SU-DHL-6 (cell line): ENCODE results near the gene DNASE1.

Experiments
- H2AFZ ChIP-seq: fragments of 200-600 bp; sonication (generic); 2 replicates; pipeline ENCODE4 v1.6.1; 2014; ENCODE audit warnings: low read depth, mild to moderate bottlenecking, moderate library complexity, mixed read lengths, antibody characterized with exemption, low read length; ENCODE audit not compliant: severe bottlenecking
- H3F3A ChIP-seq: fragments of 200-600 bp; shearing (Covaris generic); 2 replicates; pipeline ENCODE4 v1.6.0; 2016; ENCODE audit warnings: antibody characterized with exemption, mild to moderate bottlenecking; ENCODE audit not compliant: insufficient read depth
- H3K27ac ChIP-seq: fragments of 200-600 bp; sonication (generic); 2 replicates; pipeline ENCODE4 v1.5.1; 2016; ENCODE audit warnings: low read depth, mild to moderate bottlenecking, low read length, moderate library complexity, mixed read lengths
- H3K27me3 ChIP-seq: fragments of 200-600 bp; sonication (generic), shearing (Covaris generic); 2 replicates; pipeline ENCODE4 v1.6.0; 2014; ENCODE audit warnings: mild to moderate bottlenecking, low read length
- H3K36me3 ChIP-seq: fragments of 200-600 bp; sonication (generic); 2 replicates; pipeline ENCODE4 v1.6.1; 2014; ENCODE audit warnings: mild to moderate bottlenecking, low read length, mixed read lengths
- H3K4me2 ChIP-seq: fragments of 300-600, 200-600 bp; shearing (Covaris generic), sonication (generic); 2 replicates; pipeline ENCODE4 v1.6.0; 2014; ENCODE audit warnings: low read length, low read depth, mild to moderate bottlenecking; ENCODE audit not compliant: poor library complexity, severe bottlenecking
- H3K4me3 ChIP-seq: fragments of 200-600 bp; sonication (generic); 2 replicates; pipeline ENCODE4 v1.5.1; 2014; ENCODE audit warnings: antibody characterized with exemption, low read length, mild to moderate bottlenecking, mixed read lengths; ENCODE audit not compliant: insufficient read depth, poor library complexity, severe bottlenecking
- H3K79me2 ChIP-seq: fragments of 200-600 bp; sonication (generic); 2 replicates; pipeline ENCODE4 v1.6.1; 2014; ENCODE audit warnings: mild to moderate bottlenecking, low read length, moderate library complexity; ENCODE audit not compliant: insufficient read depth
- H3K9ac ChIP-seq: fragments of 200-600 bp; sonication (generic); 2 replicates; pipeline ENCODE4 v1.7.0; 2014; ENCODE audit warnings: mild to moderate bottlenecking, low read length
- H3K9me2 ChIP-seq: fragments of 200-600 bp; sonication (generic); replicated peaks from 2 replicates; pipeline ENCODE4 v1.6.1; 2014; ENCODE audit warnings: low read length; ENCODE audit not compliant: insufficient read depth
- H3K9me3 ChIP-seq: fragments of 200-600 bp; sonication (generic); 2 replicates; pipeline ENCODE4 v1.6.1; 2014; ENCODE audit warnings: low read length, mixed read lengths; ENCODE audit not compliant: insufficient read depth
- H4K20me1 ChIP-seq: fragments of 200-600 bp; sonication (generic); 2 replicates; pipeline ENCODE4 v1.6.1; 2014; ENCODE audit warnings: low read depth, mild to moderate bottlenecking, antibody characterized with exemption, low read length, moderate library complexity, mixed read lengths
- CTCF ChIP-seq: fragments of 200-600 bp; sonication (generic); IDR thresholded peaks from one replicate; pipeline ENCODE4 v1.5.1; 2017; ENCODE audit warnings: antibody characterized with exemption, mild to moderate bottlenecking, low read length, moderate library complexity; ENCODE audit not compliant: insufficient read depth, poor library complexity, severe bottlenecking
- EZH2phosphoT487 ChIP-seq: fragments of 200-600 bp; sonication (generic), shearing (Covaris generic); conservative IDR thresholded peaks from 2 replicates; pipeline ENCODE4 v1.6.1; 2018; ENCODE audit warnings: mild to moderate bottlenecking, antibody characterized with exemption, low read length, moderate library complexity, mixed read lengths

The DNASE1 gene

GRCh38 chr16:3671424-3671823 lies 16.9 kb downstream of the DNASE1 start:
- H3K36me3 ChIP-seq, result 0 out of 2 replicates have a peak, but pooled peaks cover 2% of the 10 kb centered on the region
- no peak overlapping the region for H3K4me3 ChIP-seq
- H3K79me2 ChIP-seq, result no peaks in the 10 kb centered on the region
- no peaks in the 10 kb centered on the region for H3K9me3 ChIP-seq
- no peaks in the 10 kb centered on the region for H3K9me2 ChIP-seq
- H3K9ac ChIP-seq, result no peak overlapping the region
- H3K27ac ChIP-seq, result no peak overlapping the region
- H3F3A ChIP-seq, result peaks cover 5% of the 10 kb centered on the region; the same call in 1 of the 2 replicates
- H3K4me2 ChIP-seq, result no peak overlapping the region
- no peaks in the 10 kb centered on the region for H3K27me3 ChIP-seq
- no peak for TF ChIP-seq CTCF
- TF ChIP-seq EZH2phosphoT487, result no peak
- no peaks in the 10 kb centered on the region for H4K20me1 ChIP-seq
- no peak overlapping the region for H2AFZ ChIP-seq

- no peak for TF ChIP-seq CTCF
- no peak for TF ChIP-seq EZH2phosphoT487
- H4K20me1 ChIP-seq, result no peaks in the 10 kb centered on the region
- H3K9ac ChIP-seq, result no peak overlapping the region
- H2AFZ ChIP-seq, result no peak overlapping the region
- H3K27ac ChIP-seq, result no peak overlapping the region
- no peaks in the 10 kb centered on the region for H3K27me3 ChIP-seq
- no peaks in the 10 kb centered on the region for H3K9me2 ChIP-seq
- H3K4me2 ChIP-seq, result no peak overlapping the region
- H3F3A ChIP-seq, result 0 out of 2 replicates have a peak, but pooled peaks cover 3% of the 10 kb centered on the region
- H3K9me3 ChIP-seq, result no peaks in the 10 kb centered on the region
- H3K79me2 ChIP-seq, result no peaks in the 10 kb centered on the region
- 0 out of 2 replicates have a peak, but pooled peaks cover 2% of the 10 kb centered on the region for H3K36me3 ChIP-seq
- no peak overlapping the region for H3K4me3 ChIP-seq
Observed at GRCh38 chr16:3672571-3673041, 18.1 kb downstream of the DNASE1 start.

GRCh38 chr16:3673201-3673600 lies 18.7 kb downstream of the DNASE1 start:
- 0 out of 2 replicates have a peak, but pooled peaks cover 2% of the 10 kb centered on the region for H3K36me3 ChIP-seq
- H3K79me2 ChIP-seq, result no peaks in the 10 kb centered on the region
- no peak for TF ChIP-seq CTCF
- no peak for TF ChIP-seq EZH2phosphoT487
- 0 out of 2 replicates have a peak, but pooled peaks cover 3% of the 10 kb centered on the region for H3F3A ChIP-seq
- no peak overlapping the region for H3K4me2 ChIP-seq
- H3K9ac ChIP-seq, result no peak overlapping the region
- no peaks in the 10 kb centered on the region for H3K27me3 ChIP-seq
- no peaks in the 10 kb centered on the region for H3K9me2 ChIP-seq
- H2AFZ ChIP-seq, result no peak overlapping the region
- no peaks in the 10 kb centered on the region for H4K20me1 ChIP-seq
- no peak overlapping the region for H3K27ac ChIP-seq
- no peak overlapping the region for H3K4me3 ChIP-seq
- H3K9me3 ChIP-seq, result no peaks in the 10 kb centered on the region
